HepG2 (cell line): ENCODE data around the gene ELL3. TPM values are rescaled to one million over a fixed set of nuclear protein-coding genes. Genes with fewer than 3 reads are reported as not detected.
"Not testable (repeated sequence)": the region's sequence is repeated elsewhere in the genome, so short reads cannot be mapped to it uniquely, and the experiment has no call there.

Experiments used
- ATAC-seq: fragments of 200-7000 bp; cut with Tn5 transposase; 3 replicates; pipeline ENCODE4 v1.9.1; 2020; ENCODE audit warnings: mild to moderate bottlenecking, moderate library complexity
- BruUV-seq: library from RNA; stranded (reverse); fragments of 400-500 nt; replicated peaks from 2 replicates; lab custom pipeline; 2021; lab: Mats Ljungman, UMichigan
- CTCF ChIA-PET: fragments of 300-600 bp; formaldehyde crosslinking; extraction: SDS; loops from one replicate; lab custom pipeline; 2021; ENCODE audit warnings: low total read pairs, inconsistent platforms, low intra/inter-chr PET ratio; lab: Yijun Ruan, JAX
- POLR2A ChIA-PET: fragments of 350-600 bp; sonication (Branson Sonifier 250); formaldehyde crosslinking; loops from one replicate; lab custom pipeline; 2020; ENCODE audit warnings: antibody characterized with exemption, inconsistent platforms; lab: Yijun Ruan, JAX
- DNase-seq: peaks from one replicate; pipeline ENCODE4 v3.0.0-alpha.2; 2015; ENCODE audit warnings: low spot score
- FAIRE-seq: peaks from 3 replicates; lab custom pipeline; 2011; peaks lifted over from hg19 to GRCh38; lab: Jason Lieb, UNC
- H2AFZ ChIP-seq: one replicate; pipeline ENCODE4 v1.6.1; 2011; ENCODE audit warnings: low read length, inconsistent platforms
- H3K27ac ChIP-seq: fragments of 300-600 bp; 3 replicates; pipeline ENCODE4 v1.8.0; 2011; ENCODE audit warnings: mixed run types, mild to moderate bottlenecking, mixed read lengths, low read length, inconsistent platforms; ENCODE audit not compliant: insufficient read depth; ENCODE audit errors: extremely low read length
- H3K27me3 ChIP-seq, 2 experiments: fragments of 200-600 bp in 1 of 2; 2 replicates in 1 of 2; 3 replicates in 1 of 2; pipeline versions ENCODE4 v1.6.0 to v1.8.0; 2011; ENCODE audit warnings: low read length in 2 of 2, mild to moderate bottlenecking in 2 of 2, moderate library complexity in 2 of 2, inconsistent platforms in 1 of 2; ENCODE audit not compliant: insufficient read depth in 2 of 2, control insufficient read depth in 1 of 2
- H3K36me3 ChIP-seq, 2 experiments: fragments of 200-600 bp in 1 of 2; replicated peaks in 1 of 2; 2 replicates in 1 of 2; 3 replicates in 1 of 2; pipeline versions ENCODE4 v1.5.1 to v1.8.0; 2011; ENCODE audit warnings: low read length in 2 of 2, inconsistent platforms in 1 of 2; ENCODE audit not compliant: insufficient read depth in 2 of 2, control insufficient read depth in 1 of 2
- H3K4me1 ChIP-seq: 2 replicates; pipeline ENCODE4 v1.5.1; 2012; ENCODE audit warnings: low read length, inconsistent platforms; ENCODE audit not compliant: insufficient read depth
- H3K4me2 ChIP-seq: 2 replicates; pipeline ENCODE4 v1.6.0; 2011; ENCODE audit warnings: low read depth, low read length, inconsistent platforms
- H3K4me3 ChIP-seq, 3 experiments: fragments of 200-600 bp in 1 of 3; sonication (generic), shearing (Covaris generic) in 1 of 3; replicated peaks in 1 of 3; 2 replicates each; pipeline ENCODE4 v1.5.1; 2011 to 2016; ENCODE audit warnings: low read length in 3 of 3, inconsistent platforms in 2 of 3, low read depth in 2 of 3, mild to moderate bottlenecking in 2 of 3, control low read depth in 1 of 3, mixed read lengths in 1 of 3; ENCODE audit not compliant: insufficient read depth in 1 of 3
- H3K79me2 ChIP-seq: one replicate; pipeline ENCODE4 v1.6.1; 2011; ENCODE audit warnings: low read length, inconsistent platforms; ENCODE audit not compliant: insufficient read depth
- H3K9ac ChIP-seq: 2 replicates; pipeline ENCODE4 v1.6.0; 2011; ENCODE audit warnings: mild to moderate bottlenecking, low read depth, low read length, inconsistent platforms; ENCODE audit not compliant: insufficient read depth
- H3K9me3 ChIP-seq: 2 replicates; pipeline ENCODE4 v1.5.1; 2012; ENCODE audit warnings: mild to moderate bottlenecking, low read length
- H4K20me1 ChIP-seq: 2 replicates; pipeline ENCODE4 v1.6.0; 2011; ENCODE audit warnings: inconsistent platforms, mild to moderate bottlenecking, low read length, moderate library complexity; ENCODE audit not compliant: insufficient read depth
- ARNT2 ChIP-seq: sonication (generic); formaldehyde crosslinking; IDR thresholded peaks from 2 replicates; pipeline ENCODE4 v1.8.0; 2022; ENCODE audit warnings: mild to moderate bottlenecking, low read depth, missing genetic modification reagents, moderate library complexity
- EED ChIP-seq: sonication (generic); formaldehyde crosslinking; IDR thresholded peaks from 2 replicates; pipeline ENCODE4 v1.5.0; 2020; ENCODE audit warnings: mild to moderate bottlenecking, missing genetic modification reagents
- ETV6 ChIP-seq: sonication (generic); formaldehyde crosslinking; conservative IDR thresholded peaks from 2 replicates; pipeline ENCODE4 v1.4.0; 2020; ENCODE audit warnings: missing genetic modification reagents
- FOSL2 ChIP-seq: sonication (generic); formaldehyde crosslinking; IDR thresholded peaks from 2 replicates; pipeline ENCODE4 v1.4.0; 2020; ENCODE audit warnings: missing genetic modification reagents
- GABPB1 ChIP-seq: IDR thresholded peaks from 2 replicates; pipeline ENCODE4 v1.6.1; 2016; ENCODE audit warnings: mild to moderate bottlenecking, missing genetic modification reagents, moderate library complexity, missing compliant biosample characterization
- HES4 ChIP-seq: sonication (generic); formaldehyde crosslinking; IDR thresholded peaks from 2 replicates; pipeline ENCODE4 v1.9.0; 2021; ENCODE audit warnings: mild to moderate bottlenecking, missing genetic modification reagents, borderline replicate concordance
- HOMEZ ChIP-seq: IDR thresholded peaks from 2 replicates; pipeline ENCODE4 v1.6.1; 2016; ENCODE audit warnings: low read depth
- KDM5B ChIP-seq: sonication (generic); formaldehyde crosslinking; IDR thresholded peaks from 2 replicates; pipeline ENCODE4 v1.4.0; 2020; ENCODE audit warnings: missing genetic modification reagents, mild to moderate bottlenecking, borderline replicate concordance
- KMT2A ChIP-seq: sonication (generic); formaldehyde crosslinking; IDR thresholded peaks from 2 replicates; pipeline ENCODE4 v1.4.0; 2020; ENCODE audit warnings: missing genetic modification reagents
- NKX3-1 ChIP-seq: sonication (generic); formaldehyde crosslinking; IDR thresholded peaks from 2 replicates; pipeline ENCODE4 v1.5.0; 2020; ENCODE audit warnings: missing genetic modification reagents
- NR2F6 ChIP-seq, 2 experiments: IDR thresholded peaks; 2 replicates each; pipeline ENCODE4 v1.6.1; 2016; ENCODE audit warnings: antibody characterized with exemption in 1 of 2, mild to moderate bottlenecking in 1 of 2
- SALL2 ChIP-seq: sonication (generic); formaldehyde crosslinking; IDR thresholded peaks from 2 replicates; pipeline ENCODE4 v1.8.1; 2023; ENCODE audit warnings: mild to moderate bottlenecking, missing genetic modification reagents, inconsistent platforms
- TAF1 ChIP-seq: sonication (generic); formaldehyde crosslinking; IDR thresholded peaks from 2 replicates; pipeline ENCODE4 v1.4.0; 2020; ENCODE audit warnings: missing genetic modification reagents
- ZBTB7B ChIP-seq: sonication (generic); formaldehyde crosslinking; IDR thresholded peaks from 2 replicates; pipeline ENCODE4 v1.4.0; 2020; ENCODE audit warnings: missing genetic modification reagents
- ZNF138 ChIP-seq: sonication (generic); formaldehyde crosslinking; IDR thresholded peaks from 2 replicates; pipeline ENCODE4 v1.5.0; 2020; ENCODE audit warnings: mild to moderate bottlenecking, low read depth, missing genetic modification reagents
- ZNF263 ChIP-seq: sonication (generic); formaldehyde crosslinking; IDR thresholded peaks from 2 replicates; pipeline ENCODE4 v1.4.0; 2020; ENCODE audit warnings: missing genetic modification reagents
- ZNF414 ChIP-seq: sonication (generic); formaldehyde crosslinking; IDR thresholded peaks from 2 replicates; pipeline ENCODE4 v1.5.0; 2020; ENCODE audit warnings: missing genetic modification reagents
- ZNF749 ChIP-seq: sonication (generic); formaldehyde crosslinking; IDR thresholded peaks from 2 replicates; pipeline ENCODE4 v1.8.0; 2022; ENCODE audit warnings: mild to moderate bottlenecking, missing genetic modification reagents, moderate library complexity, borderline replicate concordance
- WGBS: methylation state at CpG from one replicate; pipeline ENCODE4 v1.1.6; 2017; ENCODE audit warnings: low lambda C conversion rate; 5-methylcytosine and 5-hydroxymethylcytosine counted together
- in situ Hi-C: cut with HindIII; loops from 2 replicates; pipeline ENCODE4 v1.10.0; 2017; ENCODE audit warnings: low pct_unique_long_range_greater_than_20kb; ENCODE audit not compliant: extremely low pct_ligation_motif_present
- intact Hi-C: fragments of 100-400 bp; cut with micrococcal nuclease; formaldehyde crosslinking; loops from one replicate; pipeline ENCODE4 v1.10.0; 2022; ENCODE audit not compliant: unreplicated experiment
- polyA plus RNA-seq, 8 experiments: library from polyadenylated mRNA; depleted of rRNA in 3 of 8; stranded (reverse) in 7 of 8; unstranded in 1 of 8; fragments of >200 nt; fragmentation: Illumina TruSeq in 4 of 8; extraction: Trizol in 4 of 8; gene quantifications; 2 replicates each; pipeline versions ENCODE4 v1.2.1 to v1.2.3, GENCODE V29; 2011 to 2016; ENCODE audit warnings: low read depth in 4 of 8, missing spikeins in 1 of 8, mixed read lengths in 1 of 8; ENCODE audit not compliant: insufficient read depth in 1 of 8
- total RNA-seq, 5 experiments: library from RNA; depleted of rRNA; stranded (reverse); fragments of >200 nt; fragmentation: Illumina TruSeq; extraction: Trizol; gene quantifications; 2 replicates each; pipeline ENCODE4 v1.2.3, GENCODE V29; 2016; ENCODE audit warnings: low read depth in 1 of 5
- TF ChIP-seq, protein P1 (sequence below): IDR thresholded peaks from 2 replicates; pipeline ENCODE4 v1.6.1; 2016; ENCODE audit warnings: low read depth, borderline replicate concordance

ELL3 gene
- total and polyA plus RNA-seq, 2 of the 13 experiments (the other 11 are each of a cell fraction or from before 2014, with no cell fraction given) = 6.1 to 8.8 TPM

DNA sequence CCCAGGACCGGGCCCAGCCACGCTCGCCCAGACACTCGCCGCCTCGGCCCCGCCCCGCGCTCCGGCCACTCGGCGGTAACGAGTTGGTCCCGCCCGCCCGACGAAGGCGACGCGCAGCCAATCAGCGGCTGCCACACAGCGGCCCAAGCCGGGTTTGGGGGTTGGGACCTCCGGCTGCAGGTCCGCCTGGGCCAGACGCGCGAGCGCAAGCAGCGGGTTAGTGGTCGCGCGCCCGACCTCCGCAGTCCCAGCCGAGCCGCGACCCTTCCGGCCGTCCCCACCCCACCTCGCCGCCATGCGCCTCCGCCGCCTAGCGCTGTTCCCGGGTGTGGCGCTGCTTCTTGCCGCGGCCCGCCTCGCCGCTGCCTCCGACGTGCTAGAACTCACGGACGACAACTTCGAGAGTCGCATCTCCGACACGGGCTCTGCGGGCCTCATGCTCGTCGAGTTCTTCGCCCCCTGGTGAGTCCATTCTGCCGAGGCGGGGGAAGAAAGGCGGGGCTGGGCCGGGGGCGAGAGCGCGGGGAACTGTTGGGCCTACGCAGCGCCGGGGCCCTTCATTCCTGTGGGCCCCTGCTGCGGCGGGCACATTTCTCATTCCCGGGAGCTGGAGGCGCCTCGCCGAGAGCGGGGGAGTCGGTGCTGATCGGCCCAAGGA, 30.4 kb downstream of the ELL3 start, which contains the start of gene PDIA3:
Gene PDIA3, plus strand, starts transcription at position 194 of the 658 bp plus-strand sequence. Its CDS starts 102 bp downstream, at position 296.
- BruUV-seq; intact Hi-C loops; TF ChIP-seq NR2F6 (IDR thresholded peaks at IDR 0.05): not testable (repeated sequence)
- TF ChIP-seq HES4 (CRISPR knock-in tag) (0 out of 2 replicates have a peak, but pooled peaks have one; percentile 48), ZNF138 (peak; percentile 39; the same call in 1 of the 2 replicates), ZBTB7B (peak; percentile 31; the same call in 1 of the 2 replicates), ZNF749 (CRISPR knock-in tag) (peak; percentile 88), ARNT2 (CRISPR knock-in tag) (peak; percentile 84), NR2F6 (CRISPR knock-in tag; IDR thresholded peaks at IDR 0.05) (0 out of 2 replicates have a peak, but pooled peaks have one; percentile 20), EED (peak; percentile 25; the same call in 1 of the 2 replicates), KDM5B (CRISPR knock-in tag) (peak; percentile 79), SALL2 (CRISPR knock-in tag) (peak; percentile 66), HOMEZ (CRISPR knock-in tag) (0 out of 2 replicates have a peak, but pooled peaks have one; percentile 40), ETV6 (CRISPR knock-in tag) (0 out of 2 replicates have a peak, but pooled peaks have one; percentile 37), ZNF414 (CRISPR knock-in tag) (peak; percentile 50; the same call in 1 of the 2 replicates), ZNF263 (CRISPR knock-in tag) (0 out of 2 replicates have a peak, but pooled peaks have one; percentile 8), GABPB1 (peak; percentile 80), TAF1 (peak; percentile 92), KMT2A (CRISPR knock-in tag) (peak; percentile 82; the same call in 1 of the 2 replicates), FOSL2 (0 out of 2 replicates have a peak, but pooled peaks have one; percentile 27), NKX3-1 (peak; percentile 20)
- TF ChIP-seq, protein P1, sequence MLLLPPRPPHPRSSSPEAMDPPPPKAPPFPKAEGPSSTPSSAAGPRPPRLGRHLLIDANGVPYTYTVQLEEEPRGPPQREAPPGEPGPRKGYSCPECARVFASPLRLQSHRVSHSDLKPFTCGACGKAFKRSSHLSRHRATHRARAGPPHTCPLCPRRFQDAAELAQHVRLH (CRISPR knock-in tag) = peak; percentile 70; the same call in 1 of the 2 replicates

More for the DNA sequence above, 30.4 kb downstream of the ELL3 start, which contains the start of gene PDIA3:
- CTCF ChIA-PET, H3K36me3 ChIP-seq, FAIRE-seq, H2AFZ ChIP-seq, H3K27me3 ChIP-seq, in situ Hi-C loops, H3K9me3 ChIP-seq: not testable (repeated sequence)
- H3K9ac ChIP-seq = peak within 1 kb of the TSS; percentile 88
- peaks cover 23% of the 10 kb centered on the region for H4K20me1 ChIP-seq
- peak within 1 kb of the TSS; percentile 81 for H3K4me2 ChIP-seq
- H3K4me3 ChIP-seq = peak within 1 kb of the TSS; percentile 73 to 91 (median 85)
- peaks cover 37% of the 10 kb centered on the region for H3K4me1 ChIP-seq
- DNase-seq = peak; percentile 84
- POLR2A ChIA-PET = interaction anchor here (0.6 to 2.1 kb wide), 8 partner anchors 9 to 304 kb away, joined by 3 to 8 read pairs (median 4); partner anchors contain the start of genes ELL3, HYPK and SERINC4
- H3K27ac ChIP-seq = peak within 1 kb of the TSS; percentile 85
- ATAC-seq = peak; percentile 97
- peaks cover 46% of the 10 kb centered on the region for H3K79me2 ChIP-seq
- WGBS = 17% methylated on average over 15 of the region's 84 CpGs
